GM18868 (cell line): ENCODE measurements around the gene USP13.
"Not testable (repeated sequence)": the region's sequence is repeated elsewhere in the genome, so short reads cannot be mapped to it uniquely, and the experiment has no call there.

Experiments
- ATAC-seq: cut with Tn5 transposase; IDR thresholded peaks from one replicate; pipeline ENCODE4 v1.9.1; 2021; ENCODE audit warnings: mild to moderate bottlenecking, moderate library complexity; ENCODE audit not compliant: unreplicated experiment

USP13 gene

GRCh38 chr3:179658606-179659005 is 5.8 kb downstream of the USP13 start:
- ATAC-seq, result no peak

GRCh38 chr3:179660872-179661271 is 8.0 kb downstream of the USP13 start:
- peak; percentile 50 for ATAC-seq

- ATAC-seq, result no peak
These were observed 8.9 kb downstream of the USP13 start for GRCh38 chr3:179661777-179662176.

GRCh38 chr3:179663093-179663492 is 10.3 kb downstream of the USP13 start:
- ATAC-seq, result no peak

- no peak for ATAC-seq
These were observed 13.2 kb downstream of the USP13 start for GRCh38 chr3:179666030-179666429.

GRCh38 chr3:179666436-179667035 is 13.7 kb downstream of the USP13 start:
- ATAC-seq, result no peak

GRCh38 chr3:179668429-179668828 is 15.6 kb downstream of the USP13 start:
- ATAC-seq, result no peak

- no peak for ATAC-seq
These were observed 17.5 kb downstream of the USP13 start for GRCh38 chr3:179670311-179670710.

- no peak for ATAC-seq
These were observed 18.5 kb downstream of the USP13 start for GRCh38 chr3:179671309-179671708.

GRCh38 chr3:179671747-179672242 is 19.0 kb downstream of the USP13 start:
- ATAC-seq, result no peak

GRCh38 chr3:179672918-179673317 is 20.1 kb downstream of the USP13 start:
- ATAC-seq, result no peak

GRCh38 chr3:179673523-179673922 is 20.7 kb downstream of the USP13 start:
- no peak for ATAC-seq

- no peak for ATAC-seq
These were observed 23.2 kb downstream of the USP13 start for GRCh38 chr3:179676081-179676480.

GRCh38 chr3:179677884-179678283 is 25.0 kb downstream of the USP13 start:
- ATAC-seq, result no peak

GRCh38 chr3:179681492-179682263 is 28.8 kb downstream of the USP13 start:
- ATAC-seq, result no peak

GRCh38 chr3:179682426-179683080 is 29.7 kb downstream of the USP13 start:
- ATAC-seq, result no peak

GRCh38 chr3:179683286-179683685 is 30.4 kb downstream of the USP13 start:
- ATAC-seq, result not testable (repeated sequence)

GRCh38 chr3:179687967-179688535 is 35.2 kb downstream of the USP13 start:
- peak; percentile 85 for ATAC-seq

GRCh38 chr3:179688850-179689249 is 36.0 kb downstream of the USP13 start:
- ATAC-seq, result no peak

GRCh38 chr3:179694731-179695130 is 41.9 kb downstream of the USP13 start:
- no peak for ATAC-seq

GRCh38 chr3:179695672-179696313 is 43.0 kb downstream of the USP13 start:
- no peak for ATAC-seq
